ENCODE data around the gene PDXP.

The PDXP gene

DNA sequence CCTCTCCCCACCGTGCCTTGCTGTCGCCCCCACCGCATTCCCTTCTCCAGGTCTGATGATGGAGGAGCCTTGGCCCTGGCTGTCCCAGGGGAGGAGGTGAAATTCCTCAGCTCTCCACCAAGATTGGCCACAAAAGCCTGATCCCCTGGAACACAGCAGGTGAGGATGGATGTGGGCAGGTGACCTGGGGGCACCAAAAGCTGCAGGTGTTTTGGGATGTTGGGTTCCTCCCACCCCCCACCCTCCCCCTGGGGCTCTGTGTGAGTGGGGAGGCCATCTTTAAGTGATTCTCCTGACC is 39.0 kb downstream of the PDXP start:
- DNase-seq (ENCODE audit: low spot score), result no peak

GRCh38 chr22:37701141-37701786 is 42.7 kb downstream of the PDXP start:
- no peak for DNase-seq (ENCODE audit: low spot score)

DNA sequence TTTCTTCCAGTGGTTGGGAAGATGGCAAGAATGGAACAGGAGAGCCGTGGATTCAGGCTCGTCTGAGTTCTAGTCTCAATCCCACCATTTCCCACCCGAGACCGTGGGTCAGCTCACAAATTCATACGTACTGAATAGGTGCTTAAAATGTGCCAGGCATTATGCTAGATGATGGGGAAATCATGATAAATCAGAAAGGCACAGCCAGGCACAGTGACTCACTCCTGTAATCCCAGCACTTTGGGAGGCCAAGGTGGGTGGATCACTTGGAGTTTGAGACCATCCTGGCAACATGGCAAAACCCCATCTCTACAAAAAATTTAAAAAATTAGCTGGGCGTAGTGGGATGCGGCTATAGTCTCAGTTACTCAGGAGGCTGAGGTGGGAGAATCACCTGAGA is 45.4 kb downstream of the PDXP start:
- DNase-seq (ENCODE audit: low spot score), result no peak

DNA sequence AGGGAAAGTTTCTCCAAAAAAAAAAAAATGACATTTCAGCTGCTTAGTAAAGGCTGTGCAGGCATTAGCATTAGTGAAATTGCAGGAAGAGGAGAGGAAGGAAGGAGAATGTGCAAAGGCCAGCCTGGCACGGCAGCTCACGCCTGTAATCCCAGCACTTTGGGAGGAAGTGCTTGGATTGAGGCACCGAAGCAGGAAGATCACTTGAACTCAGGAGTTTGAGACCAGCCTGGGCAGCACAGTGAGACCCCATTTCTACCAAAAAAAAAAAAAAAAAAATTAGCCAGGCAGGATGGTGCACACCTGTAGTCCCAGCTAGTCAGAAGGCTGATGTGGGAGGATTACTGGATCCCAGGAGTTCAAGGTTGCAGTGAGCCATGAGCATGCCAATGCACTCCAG is 46.1 kb downstream of the PDXP start:
- DNase-seq (ENCODE audit: low spot score), result no peak

GRCh38 chr22:37705205-37705604 is 46.7 kb downstream of the PDXP start:
- no peak for DNase-seq (ENCODE audit: low spot score)

- DNase-seq (ENCODE audit: low spot score), result no peak
Measured at GRCh38 chr22:37708580-37709444, 50.3 kb downstream of the PDXP start.

DNA sequence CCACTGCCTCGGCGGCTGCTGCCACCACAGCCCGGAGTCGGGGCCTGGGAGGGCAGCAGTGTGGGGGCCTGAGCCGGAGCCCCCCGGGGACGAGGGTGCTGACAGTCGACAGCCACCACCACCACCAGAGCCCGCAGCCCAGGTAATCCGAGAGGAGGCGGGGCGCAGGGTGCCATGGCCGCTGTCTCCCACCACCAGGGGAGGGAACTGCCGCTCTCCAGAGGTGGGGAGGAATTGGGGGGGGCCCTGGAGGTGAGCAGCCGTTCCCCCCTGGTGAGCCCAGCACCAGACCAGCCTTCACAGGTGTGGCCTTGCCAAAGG is 50.9 kb downstream of the PDXP start:
- DNase-seq (ENCODE audit: low spot score), result no peak

- DNase-seq (ENCODE audit: low spot score), result no peak
Measured at GRCh38 chr22:37710675-37711074, 52.2 kb downstream of the PDXP start.

DNA sequence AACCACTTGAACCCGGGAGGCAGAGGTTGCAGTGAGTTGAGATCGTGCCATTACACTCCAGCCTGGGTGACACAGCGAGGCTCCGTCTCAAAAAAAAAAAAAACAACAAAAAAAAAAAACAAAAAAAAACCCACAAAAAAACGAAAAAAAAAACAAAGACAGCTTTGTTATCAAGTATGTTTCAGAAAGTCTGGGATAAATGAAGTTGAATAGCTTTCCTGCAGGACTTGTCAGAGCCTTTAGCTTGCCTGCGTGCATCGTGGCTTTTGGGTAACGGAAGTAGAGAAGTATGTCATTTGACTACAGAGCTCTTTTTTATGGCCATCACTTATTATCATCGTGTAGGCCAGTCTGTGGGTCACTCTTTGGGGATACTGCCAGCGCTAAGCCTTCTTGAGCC is 53.0 kb downstream of the PDXP start:
- no peak for DNase-seq (ENCODE audit: low spot score)

DNA sequence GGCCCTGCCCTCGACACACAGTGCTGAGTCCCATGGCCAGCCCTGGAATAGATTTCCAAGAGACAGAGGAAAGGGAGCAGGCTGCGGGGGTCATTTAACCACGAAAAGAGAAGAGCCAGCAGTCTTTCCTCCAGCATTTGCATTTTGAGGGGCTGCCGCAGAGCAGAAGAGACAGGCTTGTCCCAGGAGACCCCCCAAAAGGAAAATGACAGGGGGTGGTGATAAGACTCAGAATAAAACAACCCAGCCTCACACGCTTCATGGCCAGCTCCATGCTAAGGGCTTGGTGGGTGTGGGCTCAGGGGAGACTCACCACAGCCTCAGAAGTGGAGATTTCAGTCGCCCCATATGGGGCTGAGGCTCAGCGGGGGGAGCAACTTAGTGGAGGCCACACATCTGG is 55.2 kb downstream of the PDXP start:
- no peak for DNase-seq (ENCODE audit: low spot score)

GRCh38 chr22:37714634-37715033 is 56.1 kb downstream of the PDXP start:
- DNase-seq (ENCODE audit: low spot score), result no peak

- no peak for DNase-seq (ENCODE audit: low spot score)
Measured at GRCh38 chr22:37715760-37716159, 57.2 kb downstream of the PDXP start.

All from HuH-7.5 (cell line).